DND-41 (cell line): Measurements from ENCODE around the gene HM13.

Experiments
- ATAC-seq: fragments of 200-7000 bp; cut with Tn5 transposase; 3 replicates; pipeline ENCODE4 v1.9.1; 2021; ENCODE audit warnings: low read depth; ENCODE audit not compliant: insufficient read depth
- DNase-seq: peaks from one replicate; pipeline ENCODE4 v3.0.0-alpha.2; 2020
- H2AFZ ChIP-seq: 2 replicates; pipeline ENCODE4 v1.6.0; 2012; ENCODE audit warnings: low read depth, low read length
- H3K27ac ChIP-seq: 2 replicates; pipeline ENCODE4 v1.5.1; 2012; ENCODE audit warnings: low read length, inconsistent platforms
- H3K27me3 ChIP-seq: fragments of 200-600 bp; sonication (generic); 2 replicates; pipeline ENCODE4 v1.6.0; 2012; ENCODE audit warnings: low read length, mild to moderate bottlenecking, inconsistent platforms; ENCODE audit not compliant: insufficient read depth, poor library complexity
- H3K36me3 ChIP-seq: 2 replicates; pipeline ENCODE4 v1.5.1; 2012; ENCODE audit warnings: low read length, inconsistent platforms; ENCODE audit not compliant: insufficient read depth
- H3K4me1 ChIP-seq: 2 replicates; pipeline ENCODE4 v1.5.1; 2012; ENCODE audit warnings: mild to moderate bottlenecking, low read length; ENCODE audit not compliant: insufficient read depth
- H3K4me2 ChIP-seq: 2 replicates; pipeline ENCODE4 v1.6.0; 2012; ENCODE audit warnings: mild to moderate bottlenecking, moderate library complexity, low read length, inconsistent platforms; ENCODE audit not compliant: insufficient read depth
- H3K4me3 ChIP-seq, 2 experiments: fragments of 200-600 bp in 1 of 2; shearing (Covaris generic) in 1 of 2; 2 replicates each; pipeline ENCODE4 v1.5.1; 2012 to 2016; ENCODE audit warnings: inconsistent platforms in 2 of 2, low read length in 2 of 2, mild to moderate bottlenecking in 2 of 2, low read depth in 1 of 2, moderate library complexity in 1 of 2
- H3K79me2 ChIP-seq: 2 replicates; pipeline ENCODE4 v1.6.0; 2012; ENCODE audit warnings: low read length, inconsistent platforms; ENCODE audit not compliant: insufficient read depth
- H3K9ac ChIP-seq: 2 replicates; pipeline ENCODE4 v1.6.0; 2012; ENCODE audit warnings: low read depth, mild to moderate bottlenecking, inconsistent platforms, low read length, moderate library complexity
- H3K9me3 ChIP-seq: 2 replicates; pipeline ENCODE4 v1.5.1; 2012; ENCODE audit warnings: low read length, moderate library complexity, mild to moderate bottlenecking, inconsistent platforms; ENCODE audit not compliant: insufficient read depth, severe bottlenecking
- H4K20me1 ChIP-seq: 2 replicates; pipeline ENCODE4 v1.6.0; 2012; ENCODE audit warnings: low read length; ENCODE audit not compliant: insufficient read depth
- EZH2 ChIP-seq: IDR thresholded peaks from 3 replicates; pipeline ENCODE4 v1.6.1; 2012; ENCODE audit warnings: borderline replicate concordance, low read depth, mild to moderate bottlenecking, moderate library complexity, low read length, inconsistent platforms; ENCODE audit not compliant: severe bottlenecking
- TF ChIP-seq, protein P1 (sequence below): IDR thresholded peaks from 2 replicates; pipeline ENCODE4 v1.5.1; 2012; ENCODE audit warnings: borderline replicate concordance, low read length, moderate library complexity, mild to moderate bottlenecking; ENCODE audit not compliant: poor library complexity, severe bottlenecking; ENCODE audit errors: extremely low read depth

Gene HM13

DNA sequence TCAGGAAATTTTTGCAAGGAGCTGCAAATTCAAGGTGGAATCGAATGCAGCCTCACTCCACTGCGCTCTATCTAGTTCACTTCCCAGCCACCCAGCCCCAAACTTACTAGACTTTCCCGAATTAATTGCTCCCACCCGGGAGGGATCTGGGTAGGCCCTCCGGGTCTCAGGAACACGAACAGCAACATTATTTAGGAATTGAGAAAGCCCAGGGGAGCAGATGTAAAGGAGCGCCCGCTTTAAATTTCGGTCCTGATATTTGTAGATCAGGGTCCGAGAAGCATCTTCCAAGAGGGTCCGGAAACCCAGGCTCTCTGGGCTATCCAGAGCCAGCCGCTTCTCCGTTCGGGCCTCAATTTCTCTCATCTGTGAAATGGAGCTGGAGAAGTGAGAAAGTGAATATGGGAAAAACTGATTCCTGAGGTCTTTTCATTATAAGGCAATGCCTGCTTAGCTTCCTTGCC, 90.4 kb downstream of the HM13 start:
- DNase-seq: no peak
- Histone ChIP-seq H3K9ac (peak overlapping the region; percentile 62), H3K4me2 (peak overlapping the region; percentile 97), H3K79me2 (no peaks in the 10 kb centered on the region), H3K4me1 (peaks cover 39% of the 10 kb centered on the region), H3K9me3 (no peaks in the 10 kb centered on the region), H3K36me3 (no peaks in the 10 kb centered on the region), H3K4me3 (peak overlapping the region; percentile 34 to 70), H3K27me3 (peaks cover 26% of the 10 kb centered on the region), H3K27ac (peak overlapping the region; percentile 42; the same call in 1 of the 2 replicates), H4K20me1 (no peaks in the 10 kb centered on the region), H2AFZ (peak overlapping the region; percentile 85)
- TF ChIP-seq EZH2: no peak
- TF ChIP-seq, protein P1, sequence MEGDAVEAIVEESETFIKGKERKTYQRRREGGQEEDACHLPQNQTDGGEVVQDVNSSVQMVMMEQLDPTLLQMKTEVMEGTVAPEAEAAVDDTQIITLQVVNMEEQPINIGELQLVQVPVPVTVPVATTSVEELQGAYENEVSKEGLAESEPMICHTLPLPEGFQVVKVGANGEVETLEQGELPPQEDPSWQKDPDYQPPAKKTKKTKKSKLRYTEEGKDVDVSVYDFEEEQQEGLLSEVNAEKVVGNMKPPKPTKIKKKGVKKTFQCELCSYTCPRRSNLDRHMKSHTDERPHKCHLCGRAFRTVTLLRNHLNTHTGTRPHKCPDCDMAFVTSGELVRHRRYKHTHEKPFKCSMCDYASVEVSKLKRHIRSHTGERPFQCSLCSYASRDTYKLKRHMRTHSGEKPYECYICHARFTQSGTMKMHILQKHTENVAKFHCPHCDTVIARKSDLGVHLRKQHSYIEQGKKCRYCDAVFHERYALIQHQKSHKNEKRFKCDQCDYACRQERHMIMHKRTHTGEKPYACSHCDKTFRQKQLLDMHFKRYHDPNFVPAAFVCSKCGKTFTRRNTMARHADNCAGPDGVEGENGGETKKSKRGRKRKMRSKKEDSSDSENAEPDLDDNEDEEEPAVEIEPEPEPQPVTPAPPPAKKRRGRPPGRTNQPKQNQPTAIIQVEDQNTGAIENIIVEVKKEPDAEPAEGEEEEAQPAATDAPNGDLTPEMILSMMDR: no peak
- peak; percentile 0; the same call in 1 of the 3 replicates for ATAC-seq

DNA sequence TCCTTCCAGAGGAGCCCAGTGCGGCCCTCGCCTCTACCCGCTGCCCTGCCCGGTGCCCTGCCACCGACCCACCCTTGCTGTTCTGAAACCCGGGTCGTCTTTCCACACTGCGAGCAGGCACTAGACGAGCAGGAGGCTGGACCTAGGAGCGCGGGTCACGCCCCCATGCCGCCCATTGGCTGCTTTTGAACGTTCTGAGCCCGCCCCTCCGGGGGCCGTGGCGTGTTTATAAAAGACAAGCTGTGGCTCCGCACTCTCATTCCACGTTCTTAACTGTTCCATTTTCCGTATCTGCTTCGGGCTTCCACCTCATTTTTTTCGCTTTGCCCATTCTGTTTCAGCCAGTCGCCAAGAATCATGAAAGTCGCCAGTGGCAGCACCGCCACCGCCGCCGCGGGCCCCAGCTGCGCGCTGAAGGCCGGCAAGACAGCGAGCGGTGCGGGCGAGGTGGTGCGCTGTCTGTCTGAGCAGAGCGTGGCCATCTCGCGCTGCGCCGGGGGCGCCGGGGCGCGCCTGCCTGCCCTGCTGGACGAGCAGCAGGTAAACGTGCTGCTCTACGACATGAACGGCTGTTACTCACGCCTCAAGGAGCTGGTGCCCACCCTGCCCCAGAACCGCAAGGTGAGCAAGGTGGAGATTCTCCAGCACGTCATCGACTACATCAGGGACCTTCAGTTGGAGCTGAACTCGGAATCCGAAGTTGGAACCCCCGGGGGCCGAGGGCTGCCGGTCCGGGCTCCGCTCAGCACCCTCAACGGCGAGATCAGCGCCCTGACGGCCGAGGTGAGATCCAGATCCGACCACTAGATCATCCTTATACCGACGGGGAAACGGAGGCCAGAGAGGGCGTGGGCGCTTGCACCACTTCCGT, 91.0 kb downstream of the HM13 start, which contains the start of gene ID1:
Gene ID1, plus strand, starts transcription at position 259 of the 871 bp plus-strand sequence. Its CDS starts 99 bp downstream, at position 358.
- no peaks in the 10 kb centered on the region for H4K20me1 ChIP-seq
- peaks cover 39% of the 10 kb centered on the region for H3K4me1 ChIP-seq
- DNase-seq (peak; percentile 94), ATAC-seq (peak; percentile 92)
- no peaks in the 10 kb centered on the region for H3K36me3 ChIP-seq
- peak within 1 kb of the TSS; percentile 97 for H3K4me2 ChIP-seq
- H3K27me3 ChIP-seq: peaks cover 26% of the 10 kb centered on the region
- no peaks in the 10 kb centered on the region for H3K9me3 ChIP-seq
- peak within 1 kb of the TSS; percentile 62 for H3K9ac ChIP-seq
- H3K4me3 ChIP-seq: peak within 1 kb of the TSS; percentile 34 to 70
- peak within 1 kb of the TSS; percentile 85 for H2AFZ ChIP-seq
- TF ChIP-seq, protein P1: peak; percentile 2
- peak; percentile 85 for TF ChIP-seq EZH2
- H3K27ac ChIP-seq: peak within 1 kb of the TSS; percentile 42; the same call in 1 of the 2 replicates
- no peaks in the 10 kb centered on the region for H3K79me2 ChIP-seq

DNA sequence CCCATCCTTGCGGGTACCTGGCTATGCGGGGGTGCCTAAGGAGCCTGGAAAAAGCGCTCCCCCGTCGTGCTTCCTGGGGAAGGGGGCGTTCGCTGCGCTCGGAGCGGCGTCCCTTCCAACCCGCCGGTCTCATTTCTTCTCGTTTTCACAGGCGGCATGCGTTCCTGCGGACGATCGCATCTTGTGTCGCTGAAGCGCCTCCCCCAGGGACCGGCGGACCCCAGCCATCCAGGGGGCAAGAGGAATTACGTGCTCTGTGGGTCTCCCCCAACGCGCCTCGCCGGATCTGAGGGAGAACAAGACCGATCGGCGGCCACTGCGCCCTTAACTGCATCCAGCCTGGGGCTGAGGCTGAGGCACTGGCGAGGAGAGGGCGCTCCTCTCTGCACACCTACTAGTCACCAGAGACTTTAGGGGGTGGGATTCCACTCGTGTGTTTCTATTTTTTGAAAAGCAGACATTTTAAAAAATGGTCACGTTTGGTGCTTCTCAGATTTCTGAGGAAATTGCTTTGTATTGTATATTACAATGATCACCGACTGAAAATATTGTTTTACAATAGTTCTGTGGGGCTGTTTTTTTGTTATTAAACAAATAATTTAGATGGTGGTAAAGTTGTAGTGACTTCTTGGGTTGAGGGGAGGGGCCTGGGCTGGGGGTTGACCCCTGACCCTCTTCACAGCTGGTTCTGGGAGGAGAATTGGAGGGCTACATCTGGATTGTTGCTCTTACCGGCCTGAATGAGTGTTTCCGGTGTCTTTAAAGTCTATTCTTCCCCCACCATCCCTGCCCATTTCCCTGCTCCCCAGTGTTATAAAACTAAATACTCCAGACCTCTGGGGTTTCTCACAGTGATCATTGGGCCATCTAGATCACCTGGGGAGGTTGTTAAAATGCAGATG, 91.9 kb downstream of the HM13 start:
- Histone ChIP-seq H3K27me3 (peaks cover 26% of the 10 kb centered on the region), H3K4me2 (peak overlapping the region; percentile 97), H3K27ac (no peak overlapping the region; the same call in 1 of the 2 replicates), H3K36me3 (no peaks in the 10 kb centered on the region), H3K4me3 (peak overlapping the region; percentile 34 to 70; a peak in 3 of 4 replicates), H2AFZ (peak overlapping the region; percentile 85), H4K20me1 (no peaks in the 10 kb centered on the region), H3K4me1 (peaks cover 39% of the 10 kb centered on the region), H3K79me2 (no peaks in the 10 kb centered on the region), H3K9ac (peak overlapping the region; percentile 62), H3K9me3 (no peaks in the 10 kb centered on the region)
- ATAC-seq (no peak), DNase-seq (no peak)
- TF ChIP-seq, protein P1: no peak
- TF ChIP-seq EZH2: peak; percentile 29
